B cell (primary cell): ENCODE data around the gene ROBO2. TPM values are rescaled to one million over a fixed set of nuclear protein-coding genes. Genes with fewer than 3 reads are reported as not detected.

Experiments used
- ATAC-seq: fragments of 200-7000 bp; cut with Tn5 transposase; one replicate; pipeline ENCODE4 v1.10.0; 2021; ENCODE audit warnings: low read depth, mild to moderate bottlenecking, moderate number of reproducible peaks, moderate library complexity
- CTCF ChIA-PET: fragments of 350-600 bp; sonication (Branson Sonifier 250); formaldehyde crosslinking; loops from one replicate; lab custom pipeline; 2021; ENCODE audit warnings: antibody characterized with exemption, inconsistent platforms; lab: Charles Lee
- POLR2A ChIA-PET: fragments of 350-600 bp; sonication (Branson Sonifier 250); formaldehyde crosslinking; loops from one replicate; lab custom pipeline; 2021; ENCODE audit warnings: antibody characterized with exemption; lab: Charles Lee
- DNase-seq: peaks from one replicate; pipeline ENCODE4 v3.0.0; 2013
- H2AFZ ChIP-seq: 2 replicates; pipeline ENCODE4 v1.6.1; 2012; ENCODE audit warnings: mild to moderate bottlenecking, low read depth, low read length; ENCODE audit not compliant: insufficient read depth, poor library complexity, severe bottlenecking
- H3K27ac ChIP-seq, 2 donors: 1 replicate in 1 of 2; 2 replicates in 1 of 2; pipeline ENCODE4 v1.5.1; 2012 to 2013; ENCODE audit warnings: low read length in 2 of 2, mild to moderate bottlenecking in 2 of 2, moderate library complexity in 1 of 2
- H3K27me3 ChIP-seq, 4 experiments: fragments of 200-600 bp in 1 of 4; sonication (generic) in 1 of 4; replicated peaks in 1 of 4; 1 replicate in 2 of 4; 2 replicates in 2 of 4; pipeline versions ENCODE4 v1.6.1 to v1.7.0; 2013 to 2016; ENCODE audit warnings: low read length in 3 of 4, mild to moderate bottlenecking in 2 of 4, mixed read lengths in 1 of 4, moderate library complexity in 1 of 4; ENCODE audit not compliant: insufficient read depth in 4 of 4, control insufficient read depth in 3 of 4; ENCODE audit errors: control extremely low read depth in 1 of 4
- H3K36me3 ChIP-seq, 2 experiments: replicated peaks in 1 of 2; 1 replicate in 1 of 2; 2 replicates in 1 of 2; pipeline versions ENCODE4 v1.6.1 to v1.7.1; 2013; ENCODE audit warnings: low read length in 1 of 2; ENCODE audit not compliant: insufficient read depth in 2 of 2, control insufficient read depth in 1 of 2; ENCODE audit errors: control extremely low read depth in 1 of 2, extremely low read depth in 1 of 2
- H3K4me1 ChIP-seq, 2 donors: fragments of 200-600 bp in 1 of 2; sonication (generic) in 1 of 2; 1 replicate in 1 of 2; 2 replicates in 1 of 2; pipeline versions ENCODE4 v1.5.1 to v1.6.1; 2013 to 2017; ENCODE audit warnings: low read length in 2 of 2; ENCODE audit not compliant: control insufficient read depth in 2 of 2, insufficient read depth in 2 of 2
- H3K4me2 ChIP-seq: replicated peaks from 2 replicates; pipeline ENCODE3; 2012; ENCODE audit warnings: mild to moderate bottlenecking, low read depth, low read length; ENCODE audit not compliant: poor library complexity, severe bottlenecking
- H3K4me3 ChIP-seq, 5 experiments: fragments of 200-600 bp in 1 of 5; sonication (generic) in 1 of 5; 1 replicate in 3 of 5; 2 replicates in 2 of 5; pipeline versions ENCODE4 v1.5.1 to v1.7.0; 2011 to 2016; ENCODE audit warnings: low read length in 4 of 5, mild to moderate bottlenecking in 4 of 5, low read depth in 2 of 5, control low read depth in 1 of 5, moderate library complexity in 1 of 5; ENCODE audit not compliant: insufficient read depth in 1 of 5; ENCODE audit errors: control extremely low read depth in 1 of 5, extremely low read depth in 1 of 5
- H3K79me2 ChIP-seq: fragments of 200-600 bp; sonication (generic); one replicate; pipeline ENCODE4 v1.6.0; 2016; ENCODE audit warnings: low read length; ENCODE audit not compliant: control insufficient read depth, insufficient read depth
- H3K9ac ChIP-seq: fragments of 200-600 bp; sonication (generic); 2 replicates; pipeline ENCODE4 v1.6.1; 2017; ENCODE audit warnings: mild to moderate bottlenecking, low read length, moderate library complexity
- H3K9me3 ChIP-seq, 3 donors: one replicate each; pipeline versions ENCODE4 v1.6.1 to v1.7.1; 2013; ENCODE audit warnings: low read length in 2 of 3; ENCODE audit not compliant: control insufficient read depth in 2 of 3, insufficient read depth in 1 of 3; ENCODE audit errors: control extremely low read depth in 1 of 3
- H4K20me1 ChIP-seq: 2 replicates; pipeline ENCODE4 v1.6.0; 2012; ENCODE audit warnings: mild to moderate bottlenecking, low read length; ENCODE audit not compliant: insufficient read depth, control insufficient read depth, poor library complexity, severe bottlenecking
- H3K27ac Mint-ChIP-seq: one replicate; pipeline ENCODE4 v1.8.0; 2021; ENCODE audit warnings: mixed read lengths
- H3K27me3 Mint-ChIP-seq: one replicate; pipeline ENCODE4 v1.8.0; 2021; ENCODE audit warnings: mixed read lengths
- H3K4me1 Mint-ChIP-seq: one replicate; pipeline ENCODE4 v1.8.0; 2021; ENCODE audit warnings: mixed read lengths
- H3K4me3 Mint-ChIP-seq: one replicate; pipeline ENCODE4 v1.8.0; 2021; ENCODE audit warnings: mixed read lengths
- H3K9me3 Mint-ChIP-seq: one replicate; pipeline ENCODE4 v1.8.0; 2022; ENCODE audit warnings: mixed read lengths; ENCODE audit not compliant: insufficient read depth
- CTCF ChIP-seq: fragments of 200-600 bp; IDR thresholded peaks from one replicate; pipeline ENCODE4 v1.8.0; 2022; ENCODE audit warnings: antibody characterized with exemption, mild to moderate bottlenecking
- EZH2 ChIP-seq: IDR thresholded peaks from 2 replicates; pipeline ENCODE4 v1.6.1; 2012; ENCODE audit warnings: borderline replicate concordance, low read depth, mild to moderate bottlenecking, moderate library complexity, low read length; ENCODE audit not compliant: insufficient read depth, poor library complexity, severe bottlenecking
- WGBS: methylation state at CpG from one replicate; pipeline ENCODE4 v1.1.5; 2013; ENCODE audit warnings: missing lambda C conversion rate; ENCODE audit not compliant: insufficient coverage; 5-methylcytosine and 5-hydroxymethylcytosine counted together
- intact Hi-C: fragments of 100-400 bp; cut with micrococcal nuclease; formaldehyde crosslinking; loops from one replicate; pipeline ENCODE4 v1.10.0; 2022
- polyA plus RNA-seq: library from polyadenylated mRNA; depleted of rRNA; stranded (reverse); fragments of >200 nt; gene quantifications from 2 replicates; pipeline ENCODE4 v1.2.3, GENCODE V29; 2012
- total RNA-seq, 2 donors: library from RNA; stranded (reverse); fragments of 120-200 nt in 1 of 2; gene quantifications; 1 replicate in 1 of 2; 2 replicates in 1 of 2; pipeline versions ENCODE4 v1.2.3 to v1.2.4, GENCODE V29; 2013 to 2022

The ROBO2 gene
- total and polyA plus RNA-seq, 2 donors (not counting 1 experiment from before 2014, with no cell fraction given), result not detected

GRCh38 chr3:77536038-77536775 lies 496.3 kb downstream of the ROBO2 start:
- ChIA-PET POLR2A (no interaction called here), CTCF (no interaction called here)
- no peaks in the 10 kb centered on the region for H3K27me3 Mint-ChIP-seq
- no peak overlapping the region for H3K4me2 ChIP-seq
- no peak overlapping the region for H3K27ac ChIP-seq
- peaks cover 3% of the 10 kb centered on the region for H3K9me3 Mint-ChIP-seq
- H2AFZ ChIP-seq, result no peak overlapping the region
- H3K9me3 ChIP-seq, result peaks cover 0 to 4% (median 0%) of the 10 kb centered on the region in 3 donors
- DNase-seq, result no peak
- H3K36me3 ChIP-seq, result no peaks in the 10 kb centered on the region
- no peak overlapping the region for H3K4me3 Mint-ChIP-seq
- H3K9ac ChIP-seq, result no peak overlapping the region
- no peaks in the 10 kb centered on the region for H3K79me2 ChIP-seq
- intact Hi-C loops, result no loop called here
- H4K20me1 ChIP-seq, result no peaks in the 10 kb centered on the region
- TF ChIP-seq CTCF, result no peak
- no peak for TF ChIP-seq EZH2
- WGBS, result 100% methylated on average over 1 of the region's 3 CpGs
- no peak for ATAC-seq
- H3K4me1 ChIP-seq, result no peaks in the 10 kb centered on the region
- H3K4me3 ChIP-seq, result no peak overlapping the region
- H3K27ac Mint-ChIP-seq, result no peak overlapping the region
- no peaks in the 10 kb centered on the region for H3K4me1 Mint-ChIP-seq
- no peaks in the 10 kb centered on the region for H3K27me3 ChIP-seq

- Histone ChIP-seq H3K4me3 (no peak overlapping the region), H3K27ac (no peak overlapping the region), H3K79me2 (no peaks in the 10 kb centered on the region), H3K36me3 (no peaks in the 10 kb centered on the region), H4K20me1 (no peaks in the 10 kb centered on the region), H3K4me1 (no peaks in the 10 kb centered on the region), H3K9me3 (peaks cover 0 to 4% (median 0%) of the 10 kb centered on the region in 3 donors), H3K9ac (no peak overlapping the region), H3K27me3 (no peaks in the 10 kb centered on the region), H3K4me2 (no peak overlapping the region), H2AFZ (no peak overlapping the region)
- intact Hi-C loops, result no loop called here
- peaks cover under 1% of the 10 kb centered on the region for H3K9me3 Mint-ChIP-seq
- no peak for DNase-seq
- POLR2A ChIA-PET, result no interaction called here
- no peak overlapping the region for H3K27ac Mint-ChIP-seq
- WGBS, result 100% methylated on average over 3 of the region's 11 CpGs
- TF ChIP-seq EZH2, result no peak
- TF ChIP-seq CTCF, result no peak
- no peaks in the 10 kb centered on the region for H3K27me3 Mint-ChIP-seq
- H3K4me1 Mint-ChIP-seq, result no peaks in the 10 kb centered on the region
- CTCF ChIA-PET, result no interaction called here
- H3K4me3 Mint-ChIP-seq, result no peak overlapping the region
- no peak for ATAC-seq
Observed at GRCh38 chr3:77539014-77539413, 499.1 kb downstream of the ROBO2 start.
